ENCODE measurements around the gene ATG13.
"Not testable (repeated sequence)": the region's sequence is repeated elsewhere in the genome, so short reads cannot be mapped to it uniquely, and the experiment has no call there.

Gene ATG13

GRCh38 chr11:46710821-46711269, 93.5 kb downstream of the ATG13 start:
- in situ Hi-C loops (cut with MboI; ENCODE audit: low pct_unique_long_range_greater_than_20kb, low sequenced_read_pairs, unreplicated experiment) = no loop called here
- TF ChIP-seq CTCF (IDR thresholded peaks at IDR 0.05; ENCODE audit: extremely low read depth, insufficient read depth, missing control alignments) = no peak
- DNase-seq (ENCODE audit: low spot score) = no peak

GRCh38 chr11:46711303-46711702, 94.0 kb downstream of the ATG13 start:
- in situ Hi-C loops (cut with MboI; ENCODE audit: low pct_unique_long_range_greater_than_20kb, low sequenced_read_pairs, unreplicated experiment) = no loop called here
- TF ChIP-seq CTCF (IDR thresholded peaks at IDR 0.05; ENCODE audit: extremely low read depth, insufficient read depth, missing control alignments) = no peak
- no peak for DNase-seq (ENCODE audit: low spot score)

- in situ Hi-C loops (cut with MboI; ENCODE audit: low pct_unique_long_range_greater_than_20kb, low sequenced_read_pairs, unreplicated experiment) = no loop called here
- TF ChIP-seq CTCF (IDR thresholded peaks at IDR 0.05; ENCODE audit: extremely low read depth, insufficient read depth, missing control alignments) = no peak
- DNase-seq (ENCODE audit: low spot score) = no peak
Measured at GRCh38 chr11:46712874-46713576, 95.7 kb downstream of the ATG13 start.

- in situ Hi-C loops (cut with MboI; ENCODE audit: low pct_unique_long_range_greater_than_20kb, low sequenced_read_pairs, unreplicated experiment); DNase-seq (ENCODE audit: low spot score): not testable (repeated sequence)
Measured at GRCh38 chr11:46717825-46718154, 100.4 kb downstream of the ATG13 start.

- in situ Hi-C loops (cut with MboI; ENCODE audit: low pct_unique_long_range_greater_than_20kb, low sequenced_read_pairs, unreplicated experiment) = no loop called here
- no peak for DNase-seq (ENCODE audit: low spot score)
- no peak for TF ChIP-seq CTCF (IDR thresholded peaks at IDR 0.05; ENCODE audit: extremely low read depth, insufficient read depth, missing control alignments)
Measured at GRCh38 chr11:46718155-46719019, 101.0 kb downstream of the ATG13 start.

GRCh38 chr11:46719048-46719542, 101.7 kb downstream of the ATG13 start, which contains the start of gene F2:
Gene F2, plus strand, starts transcription at chr11:46719213. Its CDS starts 23 bp downstream, at chr11:46719236.
- in situ Hi-C loops (cut with MboI; ENCODE audit: low pct_unique_long_range_greater_than_20kb, low sequenced_read_pairs, unreplicated experiment) = no loop called here
- DNase-seq (ENCODE audit: low spot score) = no peak
- TF ChIP-seq CTCF (IDR thresholded peaks at IDR 0.05; ENCODE audit: extremely low read depth, insufficient read depth, missing control alignments) = no peak
